IPS DF 6.9 (cell line): ENCODE data around the gene ROPN1.

ENCODE experiments used
- DNase-seq: peaks from one replicate; pipeline ENCODE4 v3.0.0-alpha.2; 2013; ENCODE audit warnings: low read depth, low spot score
- H3K27ac ChIP-seq: one replicate; pipeline ENCODE4 v1.5.1; 2013; ENCODE audit warnings: low read length, control low read depth
- H3K27me3 ChIP-seq: 2 replicates; pipeline ENCODE4 v1.6.1; 2013; ENCODE audit warnings: mild to moderate bottlenecking, low read length; ENCODE audit not compliant: control insufficient read depth, insufficient read depth
- H3K36me3 ChIP-seq: 2 replicates; pipeline ENCODE4 v1.6.1; 2013; ENCODE audit warnings: low read length; ENCODE audit not compliant: control insufficient read depth, insufficient read depth
- H3K4me1 ChIP-seq: 2 replicates; pipeline ENCODE4 v1.6.1; 2013; ENCODE audit warnings: low read length; ENCODE audit not compliant: control insufficient read depth, insufficient read depth
- H3K4me3 ChIP-seq: 2 replicates; pipeline ENCODE4 v1.5.1; 2013; ENCODE audit warnings: mild to moderate bottlenecking, low read length
- H3K9me3 ChIP-seq: 2 replicates; pipeline ENCODE4 v1.6.1; 2013; ENCODE audit warnings: low read length, inconsistent platforms; ENCODE audit not compliant: control insufficient read depth, insufficient read depth
- WGBS: extraction: QIAGEN DNeasy Blood & Tissue Kit; methylation state at CpG from one replicate; pipeline ENCODE4 v1.1.7; 2013; ENCODE audit warnings: mixed read lengths, missing lambda C conversion rate; ENCODE audit not compliant: insufficient read length, insufficient coverage; 5-methylcytosine and 5-hydroxymethylcytosine counted together

Gene ROPN1

GRCh38 chr3:123926396-123926795 is 65.5 kb downstream of the ROPN1 start:
- Histone ChIP-seq H3K36me3 (no peaks in the 10 kb centered on the region), H3K27me3 (no peaks in the 10 kb centered on the region), H3K27ac (no peak overlapping the region), H3K4me3 (no peak overlapping the region), H3K4me1 (no peaks in the 10 kb centered on the region), H3K9me3 (no peaks in the 10 kb centered on the region)
- DNase-seq = no peak

- H3K4me1 ChIP-seq = no peaks in the 10 kb centered on the region
- H3K27ac ChIP-seq = no peak overlapping the region
- no peak for DNase-seq
- H3K27me3 ChIP-seq = no peaks in the 10 kb centered on the region
- H3K4me3 ChIP-seq = no peak overlapping the region
- H3K9me3 ChIP-seq = no peaks in the 10 kb centered on the region
- H3K36me3 ChIP-seq = peaks cover 5% of the 10 kb centered on the region; the same call in 1 of the 2 replicates
These were observed 71.1 kb downstream of the ROPN1 start for GRCh38 chr3:123920868-123921267.

- no CpG with 5 or more reads among the region's 1 CpG for WGBS
- Histone ChIP-seq H3K36me3 (peaks cover 5% of the 10 kb centered on the region; the same call in 1 of the 2 replicates), H3K9me3 (no peaks in the 10 kb centered on the region), H3K27me3 (no peaks in the 10 kb centered on the region), H3K4me3 (no peak overlapping the region), H3K4me1 (no peaks in the 10 kb centered on the region), H3K27ac (no peak overlapping the region)
- no peak for DNase-seq
These were observed 71.5 kb downstream of the ROPN1 start for GRCh38 chr3:123920383-123920782.

GRCh38 chr3:123919353-123919752 is 72.6 kb downstream of the ROPN1 start:
- Histone ChIP-seq H3K27me3 (no peaks in the 10 kb centered on the region), H3K27ac (no peak overlapping the region), H3K4me3 (no peak overlapping the region), H3K9me3 (no peaks in the 10 kb centered on the region), H3K4me1 (no peaks in the 10 kb centered on the region), H3K36me3 (peaks cover 5% of the 10 kb centered on the region; the same call in 1 of the 2 replicates)
- WGBS = no CpG with 5 or more reads among the region's 3 CpGs
- DNase-seq = no peak
